ENCODE results near the gene PCNT. TPM values are rescaled to one million over a fixed set of nuclear protein-coding genes. Genes with fewer than 3 reads are reported as not detected.

The PCNT gene
- total and polyA plus RNA-seq, 10 donors: 6.4 to 43.7 (median 35.4) TPM

- 87 to 93% (median 91%) methylated on average over 30 to 39 of the region's 39 CpGs for WGBS, 5 donors
- Histone ChIP-seq H3K9me3 (no peaks in the 10 kb centered on the region), H3K27me3 (replicated peaks in 1 of 7) (no peaks in the 10 kb centered on the region), H3K36me3 (peaks cover 0 to 98% (median 35%) of the 10 kb centered on the region in 6 donors), H3K4me1 (no peaks in the 10 kb centered on the region), H3K27ac (no peak overlapping the region), H3K4me3 (no peak overlapping the region)
- TF ChIP-seq CTCF (IDR thresholded peaks at IDR 0.05 in 8 of 11, conservative IDR thresholded peaks at IDR 0.05 in 3 of 11) (no peak), POLR2A (IDR thresholded peaks at IDR 0.05) (no peak), POLR2AphosphoS5 (IDR thresholded peaks at IDR 0.05) (no peak)
- intact Hi-C loops (cut with DNase I; ENCODE audit: low total_unique reads): no loop called here
- DNase-seq: no peak
These were observed 88.8 kb downstream of the PCNT start for GRCh38 chr21:46412521-46413364.

DNA sequence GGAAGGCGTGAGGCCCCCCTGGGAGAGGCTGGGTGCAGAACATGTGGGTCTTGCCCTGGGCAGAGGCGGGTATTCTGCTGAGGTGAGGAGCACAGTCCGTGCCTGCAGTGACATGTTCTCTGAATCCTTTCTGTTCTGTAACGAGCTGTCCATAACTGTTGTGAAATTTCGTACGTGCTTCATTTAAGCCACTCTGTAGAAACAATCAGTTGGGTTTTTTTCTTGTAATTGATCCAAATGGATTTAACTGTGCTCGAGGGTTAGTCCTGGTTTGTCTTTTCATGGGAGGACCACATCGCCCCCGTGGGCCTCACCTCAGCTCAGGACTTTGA, 89.4 kb downstream of the PCNT start:
- no peak overlapping the region for H3K27ac ChIP-seq

DNA sequence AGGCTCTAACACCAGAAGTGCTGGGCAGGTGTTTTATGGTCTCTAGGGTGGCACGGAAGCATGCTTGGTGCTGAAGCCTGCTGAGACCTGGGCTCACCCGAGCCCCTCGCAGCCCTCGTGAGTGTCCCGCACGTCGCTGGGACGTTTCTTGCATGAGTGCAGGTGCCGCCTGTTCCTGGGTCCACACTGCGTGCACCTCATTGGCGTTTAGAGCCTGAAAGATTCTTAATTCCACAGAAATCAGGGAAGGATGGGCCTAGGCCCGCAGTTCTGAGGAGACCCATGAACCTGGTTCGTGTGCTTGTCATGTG, 91.0 kb downstream of the PCNT start:
- Histone ChIP-seq H3K27me3 (replicated peaks in 1 of 7) (no peaks in the 10 kb centered on the region), H3K27ac (no peak overlapping the region), H3K4me1 (no peaks in the 10 kb centered on the region), H3K9me3 (no peaks in the 10 kb centered on the region), H3K4me3 (no peak overlapping the region), H3K36me3 (peaks cover 0 to 100% (median 47%) of the 10 kb centered on the region in 6 donors)
- no peak for DNase-seq
- 96 to 100% (median 97%) methylated on average over 13 of the region's 13 CpGs for WGBS, 5 donors
- TF ChIP-seq CTCF (IDR thresholded peaks at IDR 0.05 in 8 of 11, conservative IDR thresholded peaks at IDR 0.05 in 3 of 11) (no peak), POLR2A (IDR thresholded peaks at IDR 0.05) (no peak), POLR2AphosphoS5 (IDR thresholded peaks at IDR 0.05) (no peak)
- intact Hi-C loops (cut with DNase I; ENCODE audit: low total_unique reads): no loop called here

More for the DNA sequence above, 89.4 kb downstream of the PCNT start:
- H3K9me3 ChIP-seq: no peaks in the 10 kb centered on the region
- TF ChIP-seq POLR2AphosphoS5 (IDR thresholded peaks at IDR 0.05) (no peak), CTCF (IDR thresholded peaks at IDR 0.05 in 8 of 11, conservative IDR thresholded peaks at IDR 0.05 in 3 of 11) (no peak), POLR2A (IDR thresholded peaks at IDR 0.05) (no peak)
- H3K4me1 ChIP-seq: no peaks in the 10 kb centered on the region
- intact Hi-C loops (cut with DNase I; ENCODE audit: low total_unique reads): no loop called here
- H3K36me3 ChIP-seq: peaks cover 0 to 99% (median 37%) of the 10 kb centered on the region in 6 donors
- DNase-seq: no peak
- WGBS, 5 donors: 87 to 93% (median 92%) methylated on average over 9 of the region's 9 CpGs
- no peaks in the 10 kb centered on the region for H3K27me3 ChIP-seq (replicated peaks in 1 of 7)
- no peak overlapping the region for H3K4me3 ChIP-seq

GRCh38 chr21:46416551-46416950, 92.6 kb downstream of the PCNT start:
- no peak overlapping the region for H3K4me3 ChIP-seq
- TF ChIP-seq POLR2A (IDR thresholded peaks at IDR 0.05) (no peak), POLR2AphosphoS5 (IDR thresholded peaks at IDR 0.05) (no peak), CTCF (IDR thresholded peaks at IDR 0.05 in 8 of 11, conservative IDR thresholded peaks at IDR 0.05 in 3 of 11) (no peak)
- WGBS, 5 donors: 86 to 98% (median 95%) methylated on average over 10 to 20 of the region's 20 CpGs
- intact Hi-C loops (cut with DNase I; ENCODE audit: low total_unique reads): no loop called here
- H3K9me3 ChIP-seq: no peaks in the 10 kb centered on the region
- H3K4me1 ChIP-seq: no peaks in the 10 kb centered on the region
- no peaks in the 10 kb centered on the region for H3K27me3 ChIP-seq (replicated peaks in 1 of 7)
- peaks cover 0 to 100% (median 41%) of the 10 kb centered on the region in 6 donors for H3K36me3 ChIP-seq
- H3K27ac ChIP-seq: no peak overlapping the region
- DNase-seq: no peak

Measured in spleen (tissue), 11 donors.